Uterus (tissue), 4 donors: ENCODE data around the gene GPR161. TPM values are rescaled to one million over a fixed set of nuclear protein-coding genes. Genes with fewer than 3 reads are reported as not detected.
A peak's percentile ranks its signal among the peaks of the same experiment; 100 is the strongest.

ENCODE experiments used
- DNase-seq, 2 donors: peaks; one replicate each; pipeline ENCODE4 v3.0.0-alpha.2; 2019 to 2020
- H3K27ac ChIP-seq, 2 donors: fragments of 200-600 bp; sonication (generic); 1 replicate in 1 of 2; 2 replicates in 1 of 2; pipeline ENCODE4 v1.5.1; 2016 to 2018
- H3K27me3 ChIP-seq, 2 donors: fragments of 200-600 bp; sonication (generic); one replicate each; pipeline ENCODE4 v1.5.1; 2018 to 2019; ENCODE audit warnings: control low read depth in 1 of 2
- H3K36me3 ChIP-seq, 2 donors: fragments of 200-600 bp; sonication (generic); one replicate each; pipeline ENCODE4 v1.5.1; 2019; ENCODE audit warnings: control low read depth in 1 of 2
- H3K4me1 ChIP-seq, 2 donors: fragments of 200-600 bp; sonication (generic); one replicate each; pipeline ENCODE4 v1.5.1; 2018 to 2019; ENCODE audit warnings: control low read depth in 1 of 2
- H3K4me3 ChIP-seq, 2 donors: fragments of 200-600 bp; sonication (generic); 1 replicate in 1 of 2; 2 replicates in 1 of 2; pipeline ENCODE4 v1.5.1; 2018 to 2019; ENCODE audit warnings: mild to moderate bottlenecking in 1 of 2
- H3K9me3 ChIP-seq, 2 donors: fragments of 200-600 bp; sonication (generic); one replicate each; pipeline ENCODE4 v1.5.1; 2019; ENCODE audit warnings: control low read depth in 1 of 2
- CTCF ChIP-seq, 4 experiments: fragments of 200-600 bp in 2 of 4; fragments of 450-650 bp in 2 of 4; sonication (generic) in 2 of 4; IDR thresholded peaks; one replicate each; pipeline ENCODE4 v1.5.1; 2016 to 2019; ENCODE audit warnings: antibody characterized with exemption in 4 of 4, mild to moderate bottlenecking in 2 of 4, moderate library complexity in 1 of 4
- POLR2A ChIP-seq, 2 donors: fragments of 450-650 bp; IDR thresholded peaks; one replicate each; pipeline ENCODE4 v1.6.1; 2016; ENCODE audit warnings: antibody characterized with exemption in 2 of 2, mild to moderate bottlenecking in 1 of 2, moderate library complexity in 1 of 2
- intact Hi-C: fragments of 100-400 bp; cut with DNase I; formaldehyde crosslinking; loops from one replicate; pipeline ENCODE4 v1.15.1; 2023; ENCODE audit warnings: low total_unique reads
- total RNA-seq, 4 donors: library from RNA; depleted of rRNA in 3 of 4; stranded (reverse); fragments of >200 nt in 3 of 4; gene quantifications; one replicate each; pipeline versions ENCODE4 v1.1.0 to v1.2.4, GENCODE V29; 2014 to 2023
- donor health status: DM: yes; HTN: yes; CAD: no.

GPR161 gene
- total RNA-seq, 4 donors from 2014 or later: 9.7 to 45.5 (median 37.6) TPM

GRCh38 chr1:168100315-168101002 is 36.3 kb downstream of the GPR161 start:
- intact Hi-C loops: no loop called here
- Histone ChIP-seq H3K4me3 (no peak overlapping the region), H3K27ac (peak overlapping the region; percentile 46 to 53), H3K27me3 (no peaks in the 10 kb centered on the region), H3K4me1 (peaks cover 0 to 4% of the 10 kb centered on the region in 2 donors), H3K9me3 (no peaks in the 10 kb centered on the region), H3K36me3 (no peaks in the 10 kb centered on the region)
- DNase-seq: no peak
- TF ChIP-seq CTCF (IDR thresholded peaks at IDR 0.05) (no peak), POLR2A (IDR thresholded peaks at IDR 0.05) (no peak)

- intact Hi-C loops: no loop called here
- peak in 1 of 2 donors; percentile 68 for DNase-seq
- Histone ChIP-seq H3K4me1 (peaks cover 0 to 4% of the 10 kb centered on the region in 2 donors), H3K4me3 (no peak overlapping the region), H3K27me3 (no peaks in the 10 kb centered on the region), H3K36me3 (no peaks in the 10 kb centered on the region), H3K9me3 (no peaks in the 10 kb centered on the region), H3K27ac (peak overlapping the region; percentile 53 to 61)
- TF ChIP-seq CTCF (IDR thresholded peaks at IDR 0.05) (no peak), POLR2A (IDR thresholded peaks at IDR 0.05) (no peak)
Measured at GRCh38 chr1:168099337-168099801, 37.4 kb downstream of the GPR161 start.

GRCh38 chr1:168098534-168099320 is 38.0 kb downstream of the GPR161 start:
- Histone ChIP-seq H3K4me3 (no peak overlapping the region), H3K9me3 (no peaks in the 10 kb centered on the region), H3K27ac (peak overlapping the region; percentile 53 to 61), H3K27me3 (no peaks in the 10 kb centered on the region), H3K36me3 (no peaks in the 10 kb centered on the region), H3K4me1 (peaks cover under 1 to 4% of the 10 kb centered on the region in 2 donors)
- DNase-seq: no peak
- intact Hi-C loops: no loop called here
- TF ChIP-seq CTCF (IDR thresholded peaks at IDR 0.05) (no peak), POLR2A (IDR thresholded peaks at IDR 0.05) (no peak)

- TF ChIP-seq CTCF (IDR thresholded peaks at IDR 0.05): no peak
- no peak for TF ChIP-seq POLR2A (IDR thresholded peaks at IDR 0.05)
- peaks cover 4 to 8% of the 10 kb centered on the region in 2 donors for H3K4me1 ChIP-seq
- H3K36me3 ChIP-seq: no peaks in the 10 kb centered on the region
- H3K27ac ChIP-seq: peak overlapping the region in 1 of 2 donors; percentile 53
- intact Hi-C loops: no loop called here
- H3K9me3 ChIP-seq: no peaks in the 10 kb centered on the region
- no peaks in the 10 kb centered on the region for H3K27me3 ChIP-seq
- DNase-seq: no peak
- no peak overlapping the region for H3K4me3 ChIP-seq
Measured at GRCh38 chr1:168097921-168098528, 38.7 kb downstream of the GPR161 start.
